Activated CD4-positive, alpha-beta T cell treated with anti-CD3 and anti-CD28 coated beads for 36 hours (primary cell): ENCODE measurements around the gene ANAPC1. TPM values are rescaled to one million over a fixed set of nuclear protein-coding genes. Genes with fewer than 3 reads are reported as not detected.

Source experiments
- ATAC-seq: fragments of 200-7000 bp; cut with Tn5 transposase; one replicate; pipeline ENCODE4 v1.10.0; 2021; ENCODE audit warnings: mild to moderate bottlenecking, moderate library complexity
- CTCF ChIA-PET: fragments of 350-600 bp; sonication (Branson Sonifier 250); formaldehyde crosslinking; loops from one replicate; lab custom pipeline; 2021; ENCODE audit warnings: antibody characterized with exemption; lab: Charles Lee
- POLR2A ChIA-PET: fragments of 350-600 bp; sonication (Branson Sonifier 250); formaldehyde crosslinking; loops from one replicate; lab custom pipeline; 2021; ENCODE audit warnings: antibody characterized with exemption, inconsistent platforms; lab: Charles Lee
- DNase-seq: peaks from one replicate; pipeline ENCODE4 v3.0.0-alpha.2; 2020
- H3K27ac Mint-ChIP-seq: one replicate; pipeline ENCODE4 v1.8.0; 2021; ENCODE audit warnings: mixed read lengths
- H3K27me3 Mint-ChIP-seq: one replicate; pipeline ENCODE4 v1.8.0; 2021; ENCODE audit warnings: mixed read lengths
- H3K36me3 Mint-ChIP-seq: one replicate; pipeline ENCODE4 v1.8.0; 2021; ENCODE audit warnings: low read depth, mixed read lengths
- H3K4me1 Mint-ChIP-seq: one replicate; pipeline ENCODE4 v1.8.0; 2021; ENCODE audit warnings: mixed read lengths
- H3K4me3 Mint-ChIP-seq: one replicate; pipeline ENCODE4 v1.8.0; 2021; ENCODE audit warnings: mild to moderate bottlenecking, moderate library complexity, mixed read lengths
- H3K9me3 Mint-ChIP-seq: one replicate; pipeline ENCODE4 v1.8.0; 2021; ENCODE audit warnings: low read depth, mixed read lengths
- intact Hi-C, 2 experiments: fragments of 100-400 bp; cut with DNase I in 1 of 2; cut with micrococcal nuclease in 1 of 2; formaldehyde crosslinking; loops; one replicate each; pipeline versions ENCODE4 v1.14.2 to v1.15.1; 2022 to 2024; cut with DNase I, micrococcal nuclease
- total RNA-seq, 2 experiments: library from RNA; stranded (reverse); gene quantifications; one replicate each; pipeline ENCODE4 v1.2.3, GENCODE V29; 2021

The ANAPC1 gene
- total RNA-seq, 2 experiments from 2014 or later: 85.1 to 113 TPM

DNA sequence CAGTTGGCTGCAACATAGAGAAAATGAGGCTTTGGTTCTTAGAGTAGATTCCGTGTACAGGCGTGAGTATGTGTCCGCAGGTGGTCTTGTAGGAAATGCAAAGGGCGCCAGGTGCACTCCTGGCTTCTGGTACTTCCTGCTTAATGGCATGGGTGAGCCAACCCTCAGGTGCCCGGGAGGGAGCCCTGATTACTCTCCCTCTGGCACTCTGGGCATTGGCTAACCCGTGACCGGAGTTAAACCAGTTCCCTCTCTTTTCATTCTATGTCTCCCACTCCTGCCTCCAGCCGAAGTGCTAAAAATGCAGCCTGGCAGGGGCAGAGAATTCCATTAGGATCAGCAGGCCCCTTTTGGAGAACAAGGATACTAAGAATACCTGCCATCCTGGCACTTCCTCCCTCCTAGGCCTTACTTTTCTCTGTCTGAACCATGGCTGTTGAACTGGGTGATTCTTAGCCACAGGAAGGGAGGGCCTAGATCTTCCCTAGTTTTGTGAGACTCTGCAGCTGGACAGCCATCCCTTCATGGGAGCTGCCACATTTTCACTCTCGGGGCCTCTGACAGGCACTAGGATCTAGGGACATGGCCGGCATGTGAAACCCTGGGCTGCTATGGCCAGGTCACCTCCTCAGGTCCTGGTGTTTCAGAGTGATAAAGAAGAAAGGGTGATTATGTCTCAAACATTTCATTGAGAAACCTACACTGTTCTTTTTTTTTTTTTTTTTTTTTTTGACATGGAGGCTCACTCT is 20.9 kb upstream of the ANAPC1 start:
- H3K4me1 Mint-ChIP-seq: peaks cover 11% of the 10 kb centered on the region
- no peak overlapping the region for H3K27ac Mint-ChIP-seq
- ATAC-seq: no peak
- intact Hi-C loops: no loop called here
- no peaks in the 10 kb centered on the region for H3K36me3 Mint-ChIP-seq
- H3K4me3 Mint-ChIP-seq: no peak overlapping the region
- peaks cover 10% of the 10 kb centered on the region for H3K27me3 Mint-ChIP-seq
- no peaks in the 10 kb centered on the region for H3K9me3 Mint-ChIP-seq
- ChIA-PET POLR2A (no interaction called here), CTCF (interaction anchor here (0.7 to 1.1 kb wide), 2 partner anchors 17 to 1095 kb away, joined by 3 to 4 read pairs; no protein-coding TSS in a partner anchor)
- no peak for DNase-seq

DNA sequence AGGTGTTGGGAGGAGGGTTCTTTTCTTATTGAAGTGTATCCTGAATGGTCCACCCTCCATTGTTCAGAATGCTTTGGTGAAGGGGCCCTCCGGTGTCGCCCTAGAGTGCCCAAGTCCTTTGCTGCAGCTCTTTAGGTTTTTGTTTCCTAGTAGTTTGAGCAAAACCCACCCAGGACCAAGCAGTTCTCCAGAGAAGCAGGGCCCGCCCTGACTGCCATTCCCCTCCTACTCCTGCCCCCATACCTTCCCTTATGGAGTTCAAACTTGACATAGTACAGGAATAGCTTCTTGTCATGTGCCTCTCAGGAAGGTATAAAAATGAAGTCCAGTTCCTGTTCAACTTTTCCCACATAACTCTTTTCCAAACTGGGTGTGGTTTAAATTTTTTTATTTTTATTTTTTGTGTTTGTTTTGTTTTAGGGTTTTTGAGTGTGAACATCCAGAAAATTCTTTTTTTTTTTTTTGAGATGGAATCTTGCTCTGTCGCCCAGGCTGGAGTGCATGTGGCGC is 20.0 kb upstream of the ANAPC1 start:
- H3K9me3 Mint-ChIP-seq: no peaks in the 10 kb centered on the region
- no peak for DNase-seq
- ChIA-PET CTCF (interaction anchor here (1.0 to 1.1 kb wide), 3 partner anchors 11 to 53 kb away, joined by 3 to 4 read pairs (median 3); no protein-coding TSS in a partner anchor), POLR2A (no interaction called here)
- H3K4me3 Mint-ChIP-seq: no peak overlapping the region
- peaks cover 11% of the 10 kb centered on the region for H3K4me1 Mint-ChIP-seq
- intact Hi-C loops: no loop called here
- H3K36me3 Mint-ChIP-seq: no peaks in the 10 kb centered on the region
- H3K27ac Mint-ChIP-seq: no peak overlapping the region
- peaks cover 15% of the 10 kb centered on the region for H3K27me3 Mint-ChIP-seq
- ATAC-seq: no peak

DNA sequence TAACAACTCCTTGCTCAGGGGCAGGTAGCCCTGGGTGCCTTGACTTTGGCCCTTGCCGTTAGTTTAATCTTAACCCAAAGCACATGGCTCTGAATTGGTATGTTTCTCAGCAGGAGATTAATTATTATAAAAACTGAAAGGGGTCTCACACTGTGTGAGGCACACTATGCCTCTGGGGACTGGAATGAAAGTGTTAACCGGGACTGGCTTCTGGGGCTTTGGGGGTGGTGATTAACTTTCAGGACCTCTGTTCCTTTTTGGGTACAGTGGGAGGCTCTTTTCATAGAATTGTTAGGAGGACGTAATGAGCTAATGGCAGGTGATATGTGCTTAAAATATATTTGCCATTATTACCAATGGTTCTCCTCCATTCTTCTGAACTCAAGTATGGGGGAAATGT is 19.5 kb upstream of the ANAPC1 start:
- no peak for ATAC-seq
- Mint-ChIP-seq H3K27ac (no peak overlapping the region), H3K27me3 (peaks cover 15% of the 10 kb centered on the region), H3K9me3 (no peaks in the 10 kb centered on the region), H3K4me1 (peaks cover 11% of the 10 kb centered on the region), H3K4me3 (no peak overlapping the region), H3K36me3 (no peaks in the 10 kb centered on the region)
- ChIA-PET POLR2A (no interaction called here), CTCF (interaction anchor here (1.0 to 1.1 kb wide), 3 partner anchors 10 to 54 kb away, joined by 3 to 4 read pairs (median 3); no protein-coding TSS in a partner anchor)
- intact Hi-C loops: no loop called here
- DNase-seq: no peak

DNA sequence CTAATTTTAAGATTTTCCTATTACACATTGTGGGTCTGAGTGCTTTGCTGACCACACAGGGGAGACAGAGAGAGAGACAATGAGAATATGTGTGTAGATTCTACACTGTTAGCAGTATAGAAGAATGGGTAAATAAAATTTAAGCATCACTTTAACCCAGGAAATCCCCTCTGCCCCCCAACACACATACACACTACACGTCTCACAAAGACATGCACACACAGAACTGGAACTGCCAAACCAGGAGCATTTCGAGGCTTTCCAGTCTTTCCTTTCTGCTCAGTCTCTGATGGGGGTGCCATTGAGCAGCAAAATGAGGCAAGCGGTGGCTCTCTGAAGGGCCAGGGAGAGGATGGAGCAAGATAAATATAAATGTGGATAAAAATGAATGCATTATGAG is 16.9 kb upstream of the ANAPC1 start:
- H3K4me1 Mint-ChIP-seq: peaks cover 7% of the 10 kb centered on the region
- POLR2A ChIA-PET: no interaction called here
- peaks cover 15% of the 10 kb centered on the region for H3K27me3 Mint-ChIP-seq
- no peak for ATAC-seq
- no peak overlapping the region for H3K27ac Mint-ChIP-seq
- H3K9me3 Mint-ChIP-seq: no peaks in the 10 kb centered on the region
- CTCF ChIA-PET: interaction anchor here (1.4 kb wide), 1 partner anchor 54 kb away, joined by 3 read pairs; no protein-coding TSS in a partner anchor
- DNase-seq: peak; percentile 24
- no peaks in the 10 kb centered on the region for H3K36me3 Mint-ChIP-seq
- H3K4me3 Mint-ChIP-seq: no peak overlapping the region
- intact Hi-C loops: no loop called here

DNA sequence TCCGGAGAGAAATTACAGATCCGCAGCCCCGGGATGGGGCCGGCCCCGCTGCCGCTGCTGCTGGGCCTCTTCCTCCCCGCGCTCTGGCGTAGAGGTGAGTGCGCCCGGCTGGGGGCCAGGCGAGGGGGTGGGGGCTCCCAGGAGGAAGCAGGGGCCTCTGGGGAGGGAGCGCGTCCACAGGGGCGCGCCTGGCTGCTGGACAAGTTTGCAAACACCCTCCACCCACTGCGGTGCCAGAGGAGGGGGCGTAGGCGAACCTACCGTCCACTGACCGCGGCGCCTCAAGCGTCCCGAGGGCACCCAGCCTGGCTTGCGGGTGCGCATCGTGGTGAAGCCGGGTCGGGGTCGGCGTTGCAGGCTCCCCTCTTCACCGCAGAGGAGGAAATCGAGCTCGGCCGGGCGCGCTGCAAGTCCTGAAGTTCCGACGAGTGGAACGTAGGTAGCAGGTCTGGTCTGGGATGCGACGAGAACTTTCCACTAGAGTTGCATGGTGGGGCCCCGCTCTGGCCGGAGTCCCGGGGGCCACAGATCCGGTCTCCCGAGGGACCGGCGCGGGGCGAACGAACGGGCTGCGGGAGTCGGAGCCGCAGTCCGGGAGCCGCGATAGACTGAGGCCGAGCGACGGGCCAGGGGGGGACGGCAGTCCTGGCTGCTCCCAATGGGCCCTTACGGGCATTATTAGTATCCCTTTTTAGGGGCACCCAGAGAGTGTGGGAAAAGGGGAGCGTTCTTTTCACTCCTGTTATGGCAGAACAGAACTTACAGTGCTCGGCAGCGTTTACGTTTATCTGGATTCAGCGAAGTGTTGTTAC is 14.9 kb upstream of the ANAPC1 start:
- Mint-ChIP-seq H3K27me3 (peaks cover 15% of the 10 kb centered on the region), H3K4me1 (peaks cover 7% of the 10 kb centered on the region), H3K27ac (no peak overlapping the region), H3K36me3 (no peaks in the 10 kb centered on the region), H3K9me3 (no peaks in the 10 kb centered on the region), H3K4me3 (peak overlapping the region; percentile 73)
- peak; percentile 39 for DNase-seq
- ChIA-PET CTCF (interaction anchor here (0.7 to 1.4 kb wide), 2 partner anchors 32 to 164 kb away, joined by 3 read pairs; no protein-coding TSS in a partner anchor), POLR2A (no interaction called here)
- intact Hi-C loops: loop anchor here in 1 of 2 experiments (2.0 kb wide), 2 partner anchors 32 to 156 kb away; partner anchors contain the start of gene TMEM87B
- peak; percentile 22 for ATAC-seq

DNA sequence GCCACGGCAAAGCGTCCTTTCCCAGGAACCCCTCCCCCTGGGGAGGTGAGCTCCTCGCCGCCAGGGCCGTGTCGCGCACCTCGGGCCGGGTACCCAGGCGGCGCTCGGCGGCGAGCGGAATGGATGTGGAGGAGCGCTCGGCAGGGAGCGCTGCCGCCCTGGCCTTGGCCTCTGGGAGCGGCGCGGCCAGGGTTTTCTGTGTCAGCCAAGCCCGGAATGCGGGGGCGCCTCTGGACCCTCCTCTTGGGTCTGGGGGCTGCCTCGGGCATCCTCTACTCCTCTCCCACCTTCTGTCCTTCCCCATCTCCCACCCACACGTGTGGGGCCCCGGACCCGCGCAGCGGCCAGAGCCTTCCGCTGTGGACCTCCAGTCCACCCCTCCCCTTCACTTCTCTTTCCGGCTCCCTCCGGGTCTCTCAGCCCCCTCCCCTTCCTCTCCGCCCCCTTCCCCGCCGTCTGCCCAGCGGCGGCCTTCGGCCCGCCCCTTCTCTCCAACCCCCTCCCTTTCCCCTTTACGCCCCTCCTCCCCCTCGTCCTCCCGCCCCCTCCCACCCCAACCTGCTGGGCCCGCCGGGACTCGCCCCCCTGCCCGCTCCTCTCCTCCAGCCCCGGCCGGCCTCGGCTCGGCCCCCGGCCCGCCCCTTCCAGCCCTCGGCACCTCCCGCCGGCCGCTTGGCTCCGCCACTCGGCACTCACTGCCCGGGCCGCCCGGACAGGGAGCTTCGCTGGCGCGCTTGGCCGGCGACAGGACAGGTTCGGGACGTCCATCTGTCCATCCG is 14.1 kb upstream of the ANAPC1 start, which contains the start of gene MERTK:
TSS of gene MERTK (plus strand) at position 684 of the 779 bp plus-strand sequence. CDS start 129 bp downstream, outside the sequence.
- no peaks in the 10 kb centered on the region for H3K9me3 Mint-ChIP-seq
- ChIA-PET POLR2A (interaction anchor here (0.6 to 1.0 kb wide), 2 partner anchors 15 to 90 kb away, joined by 4 to 6 read pairs; no protein-coding TSS in a partner anchor), CTCF (interaction anchor here (0.6 to 1.4 kb wide), 8 partner anchors 11 to 585 kb away, joined by 3 to 6 read pairs (median 4); no protein-coding TSS in a partner anchor)
- H3K4me3 Mint-ChIP-seq: peak within 1 kb of the TSS; percentile 73
- ATAC-seq: peak; percentile 96
- no peaks in the 10 kb centered on the region for H3K36me3 Mint-ChIP-seq
- intact Hi-C loops: loop anchor here in 1 of 2 experiments (2.0 kb wide), 2 partner anchors 33 to 157 kb away; partner anchors contain the start of gene TMEM87B
- peak; percentile 83 for DNase-seq
- no peak within 1 kb of the TSS for H3K27ac Mint-ChIP-seq
- peaks cover 7% of the 10 kb centered on the region for H3K4me1 Mint-ChIP-seq
- peaks cover 15% of the 10 kb centered on the region for H3K27me3 Mint-ChIP-seq

GRCh38 chr2:111897630-111897923 is 13.6 kb upstream of the ANAPC1 start:
- DNase-seq (no peak), ATAC-seq (no peak)
- no peak overlapping the region for H3K27ac Mint-ChIP-seq
- intact Hi-C loops: no loop called here
- ChIA-PET CTCF (interaction anchor here (0.6 to 1.4 kb wide), 8 partner anchors 10 to 586 kb away, joined by 3 to 6 read pairs (median 4); no protein-coding TSS in a partner anchor), POLR2A (interaction anchor here (0.6 to 1.0 kb wide), 2 partner anchors 14 to 91 kb away, joined by 4 to 6 read pairs; no protein-coding TSS in a partner anchor)
- no peaks in the 10 kb centered on the region for H3K36me3 Mint-ChIP-seq
- no peaks in the 10 kb centered on the region for H3K9me3 Mint-ChIP-seq
- H3K4me1 Mint-ChIP-seq: peaks cover 7% of the 10 kb centered on the region
- H3K4me3 Mint-ChIP-seq: peak overlapping the region; percentile 73
- H3K27me3 Mint-ChIP-seq: peaks cover 15% of the 10 kb centered on the region

DNA sequence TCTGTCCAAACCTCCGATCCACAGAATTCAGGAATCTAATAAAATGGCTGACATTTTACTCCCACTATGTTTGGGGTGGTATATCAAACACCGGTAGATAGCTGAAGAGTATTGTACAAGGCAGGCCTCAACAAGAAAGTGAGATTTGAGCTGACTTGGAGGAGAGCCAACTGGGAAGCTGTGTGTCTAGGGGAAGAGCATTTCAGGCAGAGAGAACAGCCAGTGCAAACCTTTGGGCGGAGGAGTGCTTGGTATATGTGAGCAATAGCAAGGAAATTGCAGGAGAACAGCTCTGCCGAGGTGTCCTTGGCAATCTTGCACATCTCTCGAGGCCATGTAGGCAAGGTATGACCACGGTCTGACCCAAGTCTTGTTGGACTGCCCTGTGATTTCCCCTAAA is 12.6 kb upstream of the ANAPC1 start:
- ChIA-PET CTCF (interaction anchor here (0.7 to 2.5 kb wide), 3 partner anchors 9 to 1045 kb away, joined by 4 to 13 read pairs (median 4); no protein-coding TSS in a partner anchor), POLR2A (interaction anchor here (0.6 kb wide), 1 partner anchor 28 kb away, joined by 3 read pairs; no protein-coding TSS in a partner anchor)
- intact Hi-C loops: no loop called here
- no peak overlapping the region for H3K4me3 Mint-ChIP-seq
- H3K27ac Mint-ChIP-seq: no peak overlapping the region
- ATAC-seq (no peak), DNase-seq (no peak)
- H3K4me1 Mint-ChIP-seq: peaks cover 7% of the 10 kb centered on the region
- H3K36me3 Mint-ChIP-seq: no peaks in the 10 kb centered on the region
- peaks cover 12% of the 10 kb centered on the region for H3K27me3 Mint-ChIP-seq
- H3K9me3 Mint-ChIP-seq: no peaks in the 10 kb centered on the region

- peaks cover 7% of the 10 kb centered on the region for H3K4me1 Mint-ChIP-seq
- H3K9me3 Mint-ChIP-seq: no peaks in the 10 kb centered on the region
- POLR2A ChIA-PET: interaction anchor here (0.6 kb wide), 1 partner anchor 28 kb away, joined by 3 read pairs; no protein-coding TSS in a partner anchor
- peaks cover 10% of the 10 kb centered on the region for H3K27me3 Mint-ChIP-seq
- no peaks in the 10 kb centered on the region for H3K36me3 Mint-ChIP-seq
- no peak for ATAC-seq
- no peak for DNase-seq
- CTCF ChIA-PET: interaction anchor here (1.4 to 2.5 kb wide), 2 partner anchors 9 to 154 kb away, joined by 4 to 13 read pairs; no protein-coding TSS in a partner anchor
- intact Hi-C loops: no loop called here
- H3K4me3 Mint-ChIP-seq: no peak overlapping the region
- H3K27ac Mint-ChIP-seq: no peak overlapping the region
Observed at GRCh38 chr2:111896024-111896423, 12.0 kb upstream of the ANAPC1 start.

GRCh38 chr2:111884592-111884964 is 585 bp upstream of the ANAPC1 start:
- ChIA-PET CTCF (no interaction called here), POLR2A (interaction anchor here (0.7 to 0.8 kb wide), 2 partner anchors 11 to 562 kb away, joined by 3 read pairs; no protein-coding TSS in a partner anchor)
- H3K9me3 Mint-ChIP-seq: no peaks in the 10 kb centered on the region
- peak; percentile 6 for ATAC-seq
- peaks cover 24% of the 10 kb centered on the region for H3K4me1 Mint-ChIP-seq
- no peak for DNase-seq
- H3K27ac Mint-ChIP-seq: peak overlapping the region; percentile 93
- H3K36me3 Mint-ChIP-seq: peaks cover 18% of the 10 kb centered on the region
- peak overlapping the region; percentile 85 for H3K4me3 Mint-ChIP-seq
- no peaks in the 10 kb centered on the region for H3K27me3 Mint-ChIP-seq
- intact Hi-C loops: loop anchor here (1.0 to 10.0 kb wide), 11 partner anchors 165 to 700 kb away; partner anchors contain the start of genes ZC3H6 (in 2 of the 2), CHCHD5 (in 1 of the 2), RGPD8 (in 1 of the 2) and TMEM87B (in 1 of the 2)
